Measurements from ENCODE around the gene PLOD3.
"Not testable (repeated sequence)": the region's sequence is repeated elsewhere in the genome, so short reads cannot be mapped to it uniquely, and the experiment has no call there.

PLOD3 gene, protein sequence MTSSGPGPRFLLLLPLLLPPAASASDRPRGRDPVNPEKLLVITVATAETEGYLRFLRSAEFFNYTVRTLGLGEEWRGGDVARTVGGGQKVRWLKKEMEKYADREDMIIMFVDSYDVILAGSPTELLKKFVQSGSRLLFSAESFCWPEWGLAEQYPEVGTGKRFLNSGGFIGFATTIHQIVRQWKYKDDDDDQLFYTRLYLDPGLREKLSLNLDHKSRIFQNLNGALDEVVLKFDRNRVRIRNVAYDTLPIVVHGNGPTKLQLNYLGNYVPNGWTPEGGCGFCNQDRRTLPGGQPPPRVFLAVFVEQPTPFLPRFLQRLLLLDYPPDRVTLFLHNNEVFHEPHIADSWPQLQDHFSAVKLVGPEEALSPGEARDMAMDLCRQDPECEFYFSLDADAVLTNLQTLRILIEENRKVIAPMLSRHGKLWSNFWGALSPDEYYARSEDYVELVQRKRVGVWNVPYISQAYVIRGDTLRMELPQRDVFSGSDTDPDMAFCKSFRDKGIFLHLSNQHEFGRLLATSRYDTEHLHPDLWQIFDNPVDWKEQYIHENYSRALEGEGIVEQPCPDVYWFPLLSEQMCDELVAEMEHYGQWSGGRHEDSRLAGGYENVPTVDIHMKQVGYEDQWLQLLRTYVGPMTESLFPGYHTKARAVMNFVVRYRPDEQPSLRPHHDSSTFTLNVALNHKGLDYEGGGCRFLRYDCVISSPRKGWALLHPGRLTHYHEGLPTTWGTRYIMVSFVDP

DNA sequence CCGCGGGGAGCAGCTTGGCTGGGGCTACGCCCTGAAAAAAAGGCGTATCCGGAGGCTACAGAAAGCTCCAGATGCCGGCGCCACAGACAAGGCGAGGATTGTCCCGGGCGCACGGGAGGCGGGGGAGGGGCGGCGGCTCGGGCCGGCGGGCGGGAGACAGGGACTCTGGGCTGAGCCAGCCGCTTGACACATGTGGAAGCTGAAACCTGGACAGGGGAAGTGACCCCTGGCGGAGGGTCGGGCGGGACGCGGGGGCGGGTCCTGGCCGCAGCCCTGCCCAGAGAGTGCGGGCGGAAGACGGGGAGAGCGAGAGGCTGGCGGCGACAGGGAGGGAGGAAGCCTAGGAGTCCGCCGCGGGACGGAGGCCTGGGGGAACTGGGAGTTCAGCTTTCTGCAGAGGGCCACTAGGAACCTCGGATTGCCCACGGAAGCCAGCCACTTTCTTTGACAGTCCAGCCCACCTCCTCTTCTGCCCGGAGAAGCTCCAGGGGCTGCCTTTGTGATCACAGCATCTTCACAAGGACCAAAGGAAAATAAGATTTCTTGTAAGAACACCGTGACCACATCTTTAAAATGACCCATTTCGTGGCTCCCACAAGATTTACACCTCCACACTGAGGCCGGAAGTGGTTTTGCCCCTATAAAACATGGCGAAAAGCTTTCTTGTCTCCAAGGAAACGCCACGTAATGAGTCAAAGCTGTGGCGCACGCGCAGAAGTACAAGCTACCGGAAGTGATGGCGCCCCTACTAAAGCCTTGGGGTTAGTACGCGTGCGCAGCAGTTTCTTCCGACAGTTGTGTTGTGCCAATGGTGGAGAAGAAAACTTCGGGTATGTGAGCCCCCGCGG lies at the start of gene PLOD3, which contains the start of gene ZNHIT1:
PLOD3 (minus strand) TSS at position 194 of the 848 bp plus-strand sequence. CDS start 307 bp downstream, outside the sequence.
ZNHIT1 (plus strand) TSS at position 778 of the 848 bp plus-strand sequence; CDS start at position 809, 31 bp downstream.
- DNase-seq (ENCODE audit: low read depth in 2 of 2): peak; percentile 89 to 95

DNA sequence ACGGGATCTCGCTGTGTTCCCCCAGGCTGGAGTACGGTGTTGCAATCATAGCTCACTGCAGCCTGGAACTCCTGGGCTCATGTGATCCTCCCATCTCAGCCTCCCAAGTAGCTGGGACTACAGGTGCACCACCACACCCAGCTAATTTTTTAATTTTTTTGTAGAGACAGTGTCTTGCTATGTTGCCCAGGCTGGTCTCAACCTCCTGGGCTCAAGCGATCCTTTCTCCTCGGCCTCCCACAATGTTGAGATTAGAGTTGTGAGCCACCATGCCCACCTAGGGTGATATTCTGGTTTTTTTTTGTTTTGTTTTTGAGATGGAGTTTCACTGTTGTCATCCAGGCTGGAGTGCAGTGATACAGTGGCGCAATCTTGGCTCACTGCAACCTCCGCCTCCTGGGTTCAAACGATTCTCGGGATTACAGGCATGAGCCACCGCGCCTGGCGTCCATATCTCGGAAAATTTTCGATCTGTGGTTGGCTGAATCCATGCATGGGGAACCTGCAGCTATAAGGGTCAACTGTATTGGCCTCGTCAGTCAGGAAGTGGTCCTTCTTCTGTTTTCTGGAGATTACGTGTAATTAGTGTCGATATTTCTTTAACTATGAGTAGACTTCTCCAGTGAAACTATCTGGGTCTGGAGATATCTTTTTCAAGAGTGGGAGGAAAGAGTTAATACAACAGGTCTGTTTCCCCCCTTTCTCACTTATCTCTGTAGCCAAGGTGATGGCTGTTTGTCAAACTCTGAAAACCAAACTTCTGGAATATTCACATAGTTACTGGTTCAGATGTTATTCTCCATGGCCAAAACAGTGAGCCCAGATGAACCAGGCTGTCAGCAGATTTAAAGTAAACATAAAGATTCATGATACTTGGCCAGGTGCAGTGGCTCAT lies 48.5 kb upstream of the PLOD3 start:
- DNase-seq (ENCODE audit: low read depth in 2 of 2): no peak

GRCh38 chr7:101264102-101264706 lies 46.8 kb upstream of the PLOD3 start:
- DNase-seq (ENCODE audit: low read depth in 2 of 2): not testable (repeated sequence)

GRCh38 chr7:101258243-101258731 lies 40.9 kb upstream of the PLOD3 start:
- DNase-seq (ENCODE audit: low read depth in 2 of 2): no peak

- no peak for DNase-seq (ENCODE audit: low read depth in 2 of 2)
Measured at GRCh38 chr7:101255796-101256195, 38.4 kb upstream of the PLOD3 start.

GRCh38 chr7:101253199-101253598 lies 35.8 kb upstream of the PLOD3 start:
- DNase-seq (ENCODE audit: low read depth in 2 of 2): not testable (repeated sequence)

- peak; percentile 97 to 99 for DNase-seq (ENCODE audit: low read depth in 2 of 2)
Measured at GRCh38 chr7:101251871-101252659, 34.7 kb upstream of the PLOD3 start.

DNA sequence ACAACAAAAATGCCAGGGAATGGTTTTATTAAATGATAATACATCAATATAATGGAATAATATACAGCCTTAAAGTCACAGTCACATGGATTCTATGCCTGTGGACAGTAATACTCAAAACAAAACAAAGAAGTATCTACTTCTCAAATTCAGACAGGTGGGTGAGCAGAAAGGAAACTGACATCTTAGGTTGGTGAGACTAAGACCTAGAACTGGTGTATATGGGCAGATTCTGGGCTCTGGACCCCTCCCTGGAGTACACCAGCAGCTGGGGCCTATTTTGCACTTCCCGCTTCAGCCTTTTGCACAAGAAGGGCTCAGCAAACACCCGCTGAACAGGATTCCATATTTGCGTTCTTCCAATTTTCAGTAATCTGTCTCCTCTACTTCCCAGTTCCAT lies 32.9 kb upstream of the PLOD3 start:
- DNase-seq (ENCODE audit: low read depth in 2 of 2): no peak

GRCh38 chr7:101248276-101248675 lies 30.9 kb upstream of the PLOD3 start:
- DNase-seq (ENCODE audit: low read depth in 2 of 2): no peak

- DNase-seq (ENCODE audit: low read depth in 2 of 2): no peak
Measured at GRCh38 chr7:101245147-101245668, 27.8 kb upstream of the PLOD3 start.

- DNase-seq (ENCODE audit: low read depth in 2 of 2): peak; percentile 85 to 90
Measured at GRCh38 chr7:101244375-101245146, 27.2 kb upstream of the PLOD3 start, which contains the start of gene FIS1. TSS of gene FIS1 (minus strand) at chr7:101245081. CDS start at chr7:101245004, 77 bp downstream.

DNA sequence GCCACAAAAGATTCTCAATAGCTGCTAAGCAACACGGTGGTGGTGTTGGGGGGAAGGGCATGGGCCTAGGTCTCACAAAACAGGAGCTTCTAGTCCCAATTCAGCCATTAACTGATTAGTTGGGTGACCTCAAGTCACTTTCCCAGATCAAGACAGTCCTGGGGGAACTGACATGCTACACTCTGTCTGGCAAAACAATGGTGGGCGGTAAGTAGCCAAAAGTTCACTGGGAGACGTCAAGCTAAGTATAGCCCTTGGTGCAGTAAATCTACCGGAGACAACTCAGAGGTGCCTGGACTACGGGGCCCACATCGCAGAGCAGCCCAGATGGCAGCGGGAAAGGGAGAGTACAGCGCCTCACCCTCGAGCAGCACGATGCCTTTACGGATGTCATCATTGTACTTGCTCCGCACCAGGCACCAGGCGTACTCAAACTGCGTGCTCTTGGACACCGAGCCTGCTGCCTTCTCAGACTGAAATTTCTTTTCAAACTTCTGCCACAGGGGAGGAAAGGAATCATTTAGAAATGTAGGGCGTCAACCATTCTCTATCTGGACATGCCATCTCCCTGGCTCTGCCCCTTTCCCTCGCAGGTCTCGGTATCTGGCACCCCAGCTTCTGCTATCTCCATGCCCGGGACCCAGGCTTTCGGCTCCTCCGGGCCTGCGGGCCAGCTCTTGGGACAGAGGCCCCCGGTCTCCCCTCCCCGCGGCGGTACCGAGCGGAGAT lies 26.4 kb upstream of the PLOD3 start:
- no peak for DNase-seq (ENCODE audit: low read depth in 2 of 2)

DNA sequence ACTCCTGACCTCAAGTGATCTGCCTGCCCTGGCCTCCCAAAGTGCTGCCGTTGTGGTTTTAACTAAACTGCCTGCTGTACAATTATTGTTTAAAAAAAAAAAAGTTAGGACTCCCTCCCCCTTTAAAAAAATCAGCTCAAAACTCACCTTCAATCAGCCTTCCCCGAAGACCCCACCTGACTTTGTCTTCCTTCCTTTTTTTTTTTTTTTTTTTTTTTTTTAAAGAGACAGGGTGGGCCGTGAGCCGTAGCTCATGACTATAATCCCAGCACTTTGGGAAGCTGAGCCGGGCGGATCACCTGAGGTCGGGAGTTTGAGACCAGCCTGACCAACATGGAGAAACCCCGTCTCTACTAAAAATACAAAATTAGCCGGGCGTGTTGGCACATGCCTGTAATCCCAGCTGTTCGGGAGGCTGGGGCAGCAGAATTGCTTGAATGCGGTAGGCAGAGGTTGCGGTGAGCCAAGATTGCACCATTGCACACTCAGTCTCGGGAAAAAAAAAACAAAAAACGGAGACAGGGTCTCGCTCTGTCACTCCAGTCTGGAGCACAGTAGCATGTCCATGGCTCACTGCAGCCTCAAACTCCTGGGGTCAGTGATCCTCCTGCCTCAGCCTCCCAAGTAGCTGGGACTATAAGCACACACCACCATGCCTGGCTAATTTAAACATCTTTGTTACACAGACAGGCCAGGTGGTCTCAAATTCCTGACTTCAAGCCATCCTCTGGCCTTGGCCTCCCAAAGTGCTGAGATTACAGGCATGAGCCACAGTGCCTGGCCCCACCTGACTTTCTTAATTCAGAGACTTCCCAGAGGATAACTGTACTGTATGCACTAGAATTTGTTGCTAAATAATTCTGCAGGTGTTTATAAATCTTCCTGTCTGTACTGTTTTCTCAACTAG lies 24.3 kb upstream of the PLOD3 start:
- DNase-seq (ENCODE audit: low read depth in 2 of 2): no peak

- no peak for DNase-seq (ENCODE audit: low read depth in 2 of 2)
Measured at GRCh38 chr7:101241015-101241363, 23.6 kb upstream of the PLOD3 start.

- DNase-seq (ENCODE audit: low read depth in 2 of 2): no peak
Measured at GRCh38 chr7:101240226-101241014, 23.0 kb upstream of the PLOD3 start.

DNA sequence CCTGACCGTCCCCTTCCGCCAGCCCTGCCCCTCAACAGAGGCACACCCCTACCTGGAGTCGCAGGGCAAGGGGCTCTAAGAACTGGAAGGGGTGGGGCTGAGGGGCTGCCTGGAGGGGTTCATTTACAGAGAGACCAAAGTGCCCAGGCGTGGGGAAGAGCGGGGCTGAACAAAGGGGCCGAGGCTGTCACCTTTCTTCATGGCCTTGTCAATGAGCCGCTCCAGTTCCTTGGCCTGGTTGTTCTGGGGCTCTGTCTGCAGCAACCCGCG lies 22.5 kb upstream of the PLOD3 start:
- no peak for DNase-seq (ENCODE audit: low read depth in 2 of 2)
